HEK293 (cell line): ENCODE results near the gene PHYKPL.
"Not testable (repeated sequence)": the region's sequence is repeated elsewhere in the genome, so short reads cannot be mapped to it uniquely, and the experiment has no call there.

ENCODE experiments used
- CTCF ChIA-PET: fragments of 350-600 bp; formaldehyde crosslinking; extraction: SDS; loops from one replicate; lab custom pipeline; 2021; ENCODE audit warnings: antibody characterized with exemption; lab: Yijun Ruan, JAX
- POLR2A ChIA-PET: fragments of 300-600 bp; formaldehyde crosslinking; extraction: SDS; loops from one replicate; lab custom pipeline; 2020; ENCODE audit warnings: antibody characterized with exemption, inconsistent platforms; lab: Yijun Ruan, JAX
- H3K27ac ChIP-seq: fragments of 200-500 bp; sonication (Bioruptor generic); 2 replicates; pipeline ENCODE4 v1.5.1; 2014; ENCODE audit warnings: low read depth, low read length, control low read depth, inconsistent platforms; ENCODE audit errors: extremely low read depth
- H3K36me3 ChIP-seq, 2 experiments: fragments of 200-500 bp in 1 of 2; sonication (Bioruptor generic) in 1 of 2; 1 replicate in 1 of 2; 2 replicates in 1 of 2; pipeline ENCODE4 v1.5.1; 2014 to 2017; ENCODE audit warnings: inconsistent platforms in 2 of 2, low read length in 2 of 2; ENCODE audit not compliant: control insufficient read depth in 2 of 2, insufficient read depth in 1 of 2
- H3K4me1 ChIP-seq: fragments of 200-500 bp; sonication (Bioruptor generic); 2 replicates; pipeline ENCODE4 v1.5.1; 2014; ENCODE audit warnings: mild to moderate bottlenecking, low read length, inconsistent platforms; ENCODE audit not compliant: control insufficient read depth, insufficient read depth
- H3K4me3 ChIP-seq: 2 replicates; pipeline ENCODE4 v1.5.1; 2011; ENCODE audit warnings: low read depth, mild to moderate bottlenecking, control low read depth, low read length, moderate library complexity
- H3K9me3 ChIP-seq: fragments of 200-500 bp; sonication (Bioruptor generic); 2 replicates; pipeline ENCODE4 v1.5.1; 2014; ENCODE audit warnings: low read depth, low read length, inconsistent platforms; ENCODE audit not compliant: control insufficient read depth, insufficient read depth
- GLI2 ChIP-seq: fragments of 450-650 bp; formaldehyde crosslinking; IDR thresholded peaks from 2 replicates; pipeline ENCODE4; 2017; ENCODE audit warnings: missing biosample characterization, missing genetic modification characterization, low read depth, borderline replicate concordance
- INSM2 ChIP-seq: fragments of 450-650 bp; formaldehyde crosslinking; IDR thresholded peaks from 2 replicates; pipeline ENCODE4 v1.5.1; 2016; ENCODE audit warnings: missing biosample characterization, missing genetic modification characterization
- KLF17 ChIP-seq: fragments of 450-650 bp; formaldehyde crosslinking; IDR thresholded peaks from 2 replicates; pipeline ENCODE4 v1.5.1; 2016; ENCODE audit warnings: missing biosample characterization, missing genetic modification characterization
- SCRT2 ChIP-seq: fragments of 450-650 bp; formaldehyde crosslinking; IDR thresholded peaks from 2 replicates; pipeline ENCODE4 v1.5.1; 2016; ENCODE audit warnings: missing biosample characterization, missing genetic modification characterization
- YY2 ChIP-seq: fragments of 450-650 bp; formaldehyde crosslinking; IDR thresholded peaks from 2 replicates; pipeline ENCODE4 v1.5.1; 2016; ENCODE audit warnings: missing biosample characterization, missing genetic modification characterization
- ZEB2 ChIP-seq: fragments of 450-650 bp; formaldehyde crosslinking; IDR thresholded peaks from 2 replicates; pipeline ENCODE4 v1.5.1; 2016; ENCODE audit warnings: missing biosample characterization, missing genetic modification characterization
- ZIC2 ChIP-seq: fragments of 450-650 bp; formaldehyde crosslinking; IDR thresholded peaks from 2 replicates; pipeline ENCODE4 v1.5.1; 2016; ENCODE audit warnings: missing biosample characterization, missing genetic modification characterization
- ZNF274 ChIP-seq, 2 experiments: fragments of 200-500 bp in 1 of 2; fragments of 450-650 bp in 1 of 2; sonication (Bioruptor generic) in 1 of 2; formaldehyde crosslinking in 1 of 2; IDR thresholded peaks; 2 replicates each; pipeline versions ENCODE4 v1.5.1 to v1.6.1; 2014 to 2016; ENCODE audit warnings: borderline replicate concordance in 1 of 2, inconsistent platforms in 1 of 2, low read length in 1 of 2, missing biosample characterization in 1 of 2, missing genetic modification characterization in 1 of 2
- ZNF426 ChIP-seq: fragments of 450-650 bp; formaldehyde crosslinking; IDR thresholded peaks from 2 replicates; pipeline ENCODE4 v1.5.1; 2017; ENCODE audit warnings: missing biosample characterization, missing genetic modification characterization, mild to moderate bottlenecking, inconsistent platforms, moderate library complexity
- ZNF48 ChIP-seq: fragments of 450-650 bp; formaldehyde crosslinking; IDR thresholded peaks from 2 replicates; pipeline ENCODE4 v1.5.1; 2016; ENCODE audit warnings: missing biosample characterization, missing genetic modification characterization
- ZXDB ChIP-seq: fragments of 450-650 bp; formaldehyde crosslinking; IDR thresholded peaks from 2 replicates; pipeline ENCODE4 v1.5.1; 2016; ENCODE audit warnings: missing biosample characterization, missing genetic modification characterization
- TF ChIP-seq, protein P1 (sequence below): fragments of 450-650 bp; IDR thresholded peaks from 2 replicates; pipeline ENCODE4 v1.5.1; 2018; ENCODE audit warnings: missing biosample characterization, mild to moderate bottlenecking, missing genetic modification characterization
- TF ChIP-seq, protein P2 (sequence below): fragments of 450-650 bp; formaldehyde crosslinking; IDR thresholded peaks from 2 replicates; pipeline ENCODE4 v1.5.1; 2016; ENCODE audit warnings: missing biosample characterization, missing genetic modification characterization

PHYKPL gene

DNA sequence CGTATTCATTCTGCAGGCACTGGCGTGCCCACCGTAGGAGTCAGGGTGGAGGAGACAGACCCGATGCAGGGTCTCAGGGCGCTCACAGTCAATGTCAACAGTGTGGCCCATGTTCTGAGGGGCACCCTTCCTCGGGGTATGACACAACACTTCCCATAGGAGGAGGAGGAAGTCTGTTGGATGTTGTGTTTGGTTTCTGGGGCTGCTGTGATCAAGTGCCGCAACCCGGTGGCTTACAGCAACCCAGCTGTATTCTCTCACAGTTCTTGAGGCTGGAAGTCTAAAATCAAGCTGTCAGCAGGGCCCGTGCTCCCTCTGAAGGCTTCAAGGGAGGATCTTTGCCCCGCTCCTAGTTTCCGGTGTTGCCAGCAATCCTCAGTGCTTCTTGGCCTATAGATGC lies 33.9 kb downstream of the PHYKPL start (continued):
- TF ChIP-seq SCRT2 (no peak), ZNF48 (tag by site-specific recombination) (no peak), GLI2 (tag by site-specific recombination) (no peak), ZNF274 (IDR thresholded peaks at IDR 0.05; ENCODE audit: low read length) (no peak), ZNF274 (tag by site-specific recombination; IDR thresholded peaks at IDR 0.05; ENCODE audit: borderline replicate concordance) (no peak)

DNA sequence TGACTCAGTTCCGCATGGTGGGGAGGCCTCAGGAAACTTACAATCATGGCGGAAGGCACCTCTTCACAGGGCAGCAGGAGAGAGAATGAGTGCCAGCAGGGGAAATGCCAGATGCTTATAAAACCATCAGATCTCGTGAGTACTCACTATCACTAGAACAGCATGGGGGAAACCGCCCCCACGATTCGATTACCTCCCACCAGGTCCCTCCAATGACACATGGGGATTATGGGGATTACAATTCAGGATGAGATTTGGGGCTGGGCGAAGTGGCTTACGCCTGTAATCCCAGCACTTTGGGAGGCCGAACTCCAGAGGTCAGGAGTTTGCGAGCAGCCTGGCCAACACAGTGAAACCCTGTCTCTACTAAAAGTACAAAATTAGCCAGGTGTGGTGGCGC lies 34.5 kb downstream of the PHYKPL start:
- H3K4me3 ChIP-seq, H3K36me3 ChIP-seq, H3K4me1 ChIP-seq, H3K27ac ChIP-seq, POLR2A ChIA-PET, H3K9me3 ChIP-seq: not testable (repeated sequence)
- TF ChIP-seq ZIC2, result peak; percentile 38
- CTCF ChIA-PET, result interaction anchor here (0.6 kb wide), 1 partner anchor 123 kb away, joined by 4 read pairs; no protein-coding TSS in a partner anchor

GRCh38 chr5:178196986-178197385 lies 35.6 kb downstream of the PHYKPL start:
- Histone ChIP-seq H3K4me1 (no peaks in the 10 kb centered on the region), H3K9me3 (no peaks in the 10 kb centered on the region), H3K4me3 (no peak overlapping the region), H3K27ac (no peak overlapping the region), H3K36me3 (no peaks in the 10 kb centered on the region)
- ChIA-PET POLR2A (no interaction called here), CTCF (interaction anchor here (0.5 to 0.9 kb wide), 5 partner anchors 11 to 927 kb away, joined by 3 read pairs; no protein-coding TSS in a partner anchor)
- no peak for TF ChIP-seq ZNF426 (tag by site-specific recombination)
- TF ChIP-seq, protein P1, sequence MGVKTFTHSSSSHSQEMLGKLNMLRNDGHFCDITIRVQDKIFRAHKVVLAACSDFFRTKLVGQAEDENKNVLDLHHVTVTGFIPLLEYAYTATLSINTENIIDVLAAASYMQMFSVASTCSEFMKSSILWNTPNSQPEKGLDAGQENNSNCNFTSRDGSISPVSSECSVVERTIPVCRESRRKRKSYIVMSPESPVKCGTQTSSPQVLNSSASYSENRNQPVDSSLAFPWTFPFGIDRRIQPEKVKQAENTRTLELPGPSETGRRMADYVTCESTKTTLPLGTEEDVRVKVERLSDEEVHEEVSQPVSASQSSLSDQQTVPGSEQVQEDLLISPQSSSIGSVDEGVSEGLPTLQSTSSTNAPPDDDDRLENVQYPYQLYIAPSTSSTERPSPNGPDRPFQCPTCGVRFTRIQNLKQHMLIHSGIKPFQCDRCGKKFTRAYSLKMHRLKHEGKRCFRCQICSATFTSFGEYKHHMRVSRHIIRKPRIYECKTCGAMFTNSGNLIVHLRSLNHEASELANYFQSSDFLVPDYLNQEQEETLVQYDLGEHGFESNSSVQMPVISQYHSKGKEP (tag by site-specific recombination), result no peak
- no peak for TF ChIP-seq ZIC2
- no peak for TF ChIP-seq YY2
- no peak for TF ChIP-seq ZXDB (tag by site-specific recombination)

DNA sequence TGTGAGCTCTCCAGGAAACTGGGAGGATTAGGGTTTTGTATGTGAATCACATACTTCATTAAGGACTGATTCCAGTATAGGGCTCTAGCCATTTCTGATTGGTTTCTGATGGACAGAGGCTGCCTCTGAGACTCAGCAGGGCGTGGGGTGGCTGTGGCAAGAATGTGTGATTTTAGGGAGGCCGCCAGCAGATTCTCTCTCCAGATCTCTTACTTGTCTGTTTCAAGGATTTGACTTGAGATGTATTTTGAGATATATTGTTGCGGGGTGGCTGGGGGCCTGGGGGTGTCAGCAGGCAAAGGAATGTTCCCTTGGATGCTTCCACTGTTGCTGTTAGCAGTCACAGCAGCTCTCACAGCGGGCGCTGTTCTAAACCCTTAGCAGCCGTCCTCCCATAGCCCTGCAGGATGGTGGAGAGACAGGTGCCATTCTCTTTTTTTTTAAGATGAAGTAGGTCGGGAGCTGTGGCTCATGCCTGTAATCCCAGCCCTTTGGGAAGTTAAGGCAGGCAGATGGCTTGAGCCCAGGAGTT lies 36.3 kb downstream of the PHYKPL start:
- ChIA-PET CTCF (interaction anchor here (0.5 to 1.2 kb wide), 3 partner anchors 12 to 39 kb away, joined by 3 to 4 read pairs (median 3); no protein-coding TSS in a partner anchor), POLR2A (interaction anchor here (1.4 kb wide), 1 partner anchor 8 kb away, joined by 5 read pairs; the partner anchor contains the start of gene HNRNPAB)
- H3K9me3 ChIP-seq, result no peaks in the 10 kb centered on the region
- no peak overlapping the region for H3K4me3 ChIP-seq
- H3K36me3 ChIP-seq, result no peaks in the 10 kb centered on the region
- no peak overlapping the region for H3K27ac ChIP-seq
- H3K4me1 ChIP-seq, result no peaks in the 10 kb centered on the region
- TF ChIP-seq INSM2 (no peak), ZIC2 (peak; percentile 22; the same call in 1 of the 2 replicates)

- CTCF ChIA-PET, result no interaction called here
- no peaks in the 10 kb centered on the region for H3K4me1 ChIP-seq
- H3K9me3 ChIP-seq, result no peaks in the 10 kb centered on the region
- H3K27ac ChIP-seq, result no peak overlapping the region
- TF ChIP-seq ZIC2, result peak; percentile 83
- TF ChIP-seq ZEB2, result no peak
- TF ChIP-seq KLF17 (tag by site-specific recombination), result no peak
- TF ChIP-seq, protein P2, sequence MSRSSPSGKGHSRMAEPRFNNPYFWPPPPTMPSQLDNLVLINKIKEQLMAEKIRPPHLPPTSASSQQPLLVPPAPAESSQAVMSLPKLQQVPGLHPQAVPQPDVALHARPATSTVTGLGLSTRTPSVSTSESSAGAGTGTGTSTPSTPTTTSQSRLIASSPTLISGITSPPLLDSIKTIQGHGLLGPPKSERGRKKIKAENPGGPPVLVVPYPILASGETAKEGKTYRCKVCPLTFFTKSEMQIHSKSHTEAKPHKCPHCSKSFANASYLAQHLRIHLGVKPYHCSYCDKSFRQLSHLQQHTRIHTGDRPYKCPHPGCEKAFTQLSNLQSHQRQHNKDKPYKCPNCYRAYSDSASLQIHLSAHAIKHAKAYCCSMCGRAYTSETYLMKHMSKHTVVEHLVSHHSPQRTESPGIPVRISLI (tag by site-specific recombination), result no peak
- TF ChIP-seq, all 188 proteins: peak for 1
- POLR2A ChIA-PET, result no interaction called here
- H3K36me3 ChIP-seq, result no peaks in the 10 kb centered on the region
- H3K4me3 ChIP-seq, result no peak overlapping the region
Measured at GRCh38 chr5:178194026-178194425, 38.6 kb downstream of the PHYKPL start.
